ENCODE results near the gene CARF. TPM values are rescaled to one million over a fixed set of nuclear protein-coding genes. Genes with fewer than 3 reads are reported as not detected.
"Not testable (repeated sequence)": the region's sequence is repeated elsewhere in the genome, so short reads cannot be mapped to it uniquely, and the experiment has no call there.

CARF gene
- total RNA-seq, 1 donor from 2014 or later: 12.2 TPM

DNA sequence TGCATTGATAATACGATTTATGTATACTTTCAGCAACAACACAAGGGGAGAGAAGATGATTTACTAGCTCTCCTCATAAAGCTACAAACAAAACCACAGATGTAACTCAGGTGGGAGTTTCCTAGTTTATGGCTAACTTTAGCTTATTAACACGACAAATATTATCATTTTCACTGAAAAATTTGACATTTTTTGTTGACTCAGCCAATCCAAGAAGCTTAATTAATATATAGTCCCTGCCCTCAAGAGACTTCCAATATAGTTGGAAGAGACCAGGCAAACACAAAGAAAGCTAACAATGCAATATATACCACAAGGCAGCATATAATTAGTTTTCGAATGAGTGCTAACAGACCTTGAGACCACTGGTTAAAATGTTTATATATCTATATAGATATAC is 1.4 kb upstream of the CARF start:
- TF ChIP-seq CTCF (IDR thresholded peaks at IDR 0.05): no peak
- Histone ChIP-seq H3K27ac (no peak overlapping the region), H3K4me1 (peaks cover 14% of the 10 kb centered on the region), H3K27me3 (no peaks in the 10 kb centered on the region), H3K9me3 (no peaks in the 10 kb centered on the region), H3K4me3 (peak overlapping the region; percentile 84), H3K36me3 (no peaks in the 10 kb centered on the region)
- DNase-seq (no peak), ATAC-seq (no peak)
- intact Hi-C loops (cut with DNase I): no loop called here

GRCh38 chr2:202911203-202911511 is 918 bp upstream of the CARF start:
- DNase-seq (no peak), ATAC-seq (no peak)
- H3K9me3 ChIP-seq: no peaks in the 10 kb centered on the region
- H3K4me3 ChIP-seq: peak overlapping the region; percentile 84
- H3K27me3 ChIP-seq: no peaks in the 10 kb centered on the region
- intact Hi-C loops (cut with DNase I): no loop called here
- no peaks in the 10 kb centered on the region for H3K36me3 ChIP-seq
- peak overlapping the region; percentile 90 for H3K27ac ChIP-seq
- H3K4me1 ChIP-seq: peaks cover 14% of the 10 kb centered on the region
- TF ChIP-seq CTCF (IDR thresholded peaks at IDR 0.05): no peak

DNA sequence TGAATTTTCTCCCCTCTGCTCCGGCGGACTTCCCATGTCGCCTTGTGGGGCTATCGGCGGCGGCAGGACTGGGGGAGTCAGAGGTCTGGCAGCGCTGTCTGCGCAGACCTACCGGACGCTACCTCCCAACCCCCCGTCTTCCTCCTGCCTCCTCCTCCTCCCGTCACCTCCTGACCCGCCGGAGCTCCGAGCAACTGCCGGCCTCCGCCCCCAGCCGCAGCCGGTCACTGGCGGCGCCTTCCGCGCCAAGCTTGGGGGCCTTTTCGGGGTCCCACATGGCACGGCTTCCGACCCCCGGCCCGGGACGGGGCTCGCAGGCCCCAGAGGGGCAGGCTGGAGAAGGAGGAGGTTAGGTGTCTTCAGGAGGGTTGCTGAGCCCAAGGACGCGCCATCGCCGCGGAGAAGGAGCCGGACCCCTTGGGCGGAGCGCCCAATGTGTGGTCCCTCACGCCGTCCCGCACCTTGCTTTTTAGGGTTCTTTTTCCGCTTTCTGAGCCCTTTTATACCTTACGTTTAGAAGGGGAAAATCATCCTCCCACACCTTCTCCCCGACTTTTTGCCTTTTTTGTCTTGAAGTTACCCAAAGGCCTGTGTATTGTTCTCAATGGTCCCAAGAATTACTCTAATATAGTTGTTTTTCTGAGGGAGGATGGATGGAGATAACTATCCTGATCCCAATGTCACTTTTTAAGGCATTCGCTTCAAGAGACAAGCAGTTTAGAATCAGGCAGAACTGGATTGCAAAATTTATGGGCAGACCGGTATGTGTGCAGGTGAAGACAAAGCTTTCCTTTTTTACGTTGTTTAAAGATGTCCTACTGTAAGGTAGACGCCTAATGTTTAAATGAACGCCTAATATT is 497 bp downstream of the CARF start:
- intact Hi-C loops (cut with DNase I): not testable (repeated sequence)

GRCh38 chr2:202918860-202919259 is 6.8 kb downstream of the CARF start:
- no peak for TF ChIP-seq CTCF (IDR thresholded peaks at IDR 0.05)
- H3K4me3 ChIP-seq: no peak overlapping the region
- intact Hi-C loops (cut with DNase I): no loop called here
- no peaks in the 10 kb centered on the region for H3K4me1 ChIP-seq
- no peaks in the 10 kb centered on the region for H3K27me3 ChIP-seq
- no peak overlapping the region for H3K27ac ChIP-seq
- H3K36me3 ChIP-seq: peaks cover 18% of the 10 kb centered on the region
- ATAC-seq: no peak
- DNase-seq: no peak
- no peaks in the 10 kb centered on the region for H3K9me3 ChIP-seq

More for the DNA sequence above, 497 bp downstream of the CARF start:
- not testable (repeated sequence) for H3K27me3 ChIP-seq, H3K9me3 ChIP-seq, H3K36me3 ChIP-seq
- H3K4me1 ChIP-seq: peaks cover 14% of the 10 kb centered on the region
- H3K27ac ChIP-seq: peak overlapping the region; percentile 90
- peak; percentile 68 for DNase-seq
- ATAC-seq: peak; percentile 88
- peak overlapping the region; percentile 84 for H3K4me3 ChIP-seq

DNA sequence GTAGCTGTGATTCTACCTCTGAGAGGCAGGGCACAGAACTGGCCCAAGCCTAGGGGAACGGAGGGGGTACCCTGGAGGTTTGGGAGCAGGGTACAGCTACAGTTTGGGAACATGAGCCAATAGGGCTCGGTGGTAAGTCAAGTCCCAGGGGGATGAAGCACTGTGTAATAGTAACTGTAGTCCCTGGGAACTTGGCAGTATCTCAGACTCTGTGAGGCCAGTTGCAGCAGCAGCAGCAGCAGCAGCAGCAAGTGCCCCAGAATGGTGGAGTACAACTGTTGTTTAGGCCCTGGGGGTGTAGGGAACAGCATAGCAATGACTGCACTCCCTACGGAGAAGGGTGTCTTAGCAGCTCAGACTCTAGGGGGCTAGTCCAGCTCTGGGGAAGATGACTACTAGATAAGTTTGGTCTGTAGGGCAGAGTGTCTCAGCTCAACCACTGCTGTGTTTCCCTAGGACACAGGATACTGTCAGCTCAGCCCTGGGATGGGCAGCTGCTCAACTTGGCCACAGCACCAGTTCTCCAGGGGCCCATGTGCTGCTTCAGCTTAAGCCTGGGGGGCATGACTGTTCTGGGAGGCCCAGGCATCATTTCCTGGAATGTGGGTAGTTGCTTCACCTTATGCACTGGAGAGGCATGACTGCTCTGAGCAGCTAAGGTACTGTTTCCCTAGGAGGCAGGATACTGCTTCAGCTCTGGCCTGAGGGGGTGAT is 20.5 kb downstream of the CARF start:
- no peak for TF ChIP-seq CTCF (IDR thresholded peaks at IDR 0.05)
- ATAC-seq (no peak), DNase-seq (no peak)
- Histone ChIP-seq H3K27me3 (no peaks in the 10 kb centered on the region), H3K4me3 (no peak overlapping the region), H3K4me1 (no peaks in the 10 kb centered on the region), H3K36me3 (no peaks in the 10 kb centered on the region), H3K9me3 (no peaks in the 10 kb centered on the region), H3K27ac (no peak overlapping the region)
- intact Hi-C loops (cut with DNase I): no loop called here

GRCh38 chr2:202933139-202933510 is 21.1 kb downstream of the CARF start:
- ATAC-seq: peak; percentile 30
- Histone ChIP-seq H3K27ac (no peak overlapping the region), H3K36me3 (no peaks in the 10 kb centered on the region), H3K27me3 (no peaks in the 10 kb centered on the region), H3K4me1 (no peaks in the 10 kb centered on the region), H3K9me3 (no peaks in the 10 kb centered on the region), H3K4me3 (no peak overlapping the region)
- TF ChIP-seq CTCF (IDR thresholded peaks at IDR 0.05): no peak
- intact Hi-C loops (cut with DNase I): no loop called here
- DNase-seq: no peak
